ENCODE results near the gene DSE.

DSE gene

GRCh38 chr6:116463301-116463700 lies 92.6 kb downstream of the DSE start:
- no peak for TF ChIP-seq EZH2phosphoT487 (conservative IDR thresholded peaks at IDR 0.05; ENCODE audit: low read length)
- TF ChIP-seq, protein P1, sequence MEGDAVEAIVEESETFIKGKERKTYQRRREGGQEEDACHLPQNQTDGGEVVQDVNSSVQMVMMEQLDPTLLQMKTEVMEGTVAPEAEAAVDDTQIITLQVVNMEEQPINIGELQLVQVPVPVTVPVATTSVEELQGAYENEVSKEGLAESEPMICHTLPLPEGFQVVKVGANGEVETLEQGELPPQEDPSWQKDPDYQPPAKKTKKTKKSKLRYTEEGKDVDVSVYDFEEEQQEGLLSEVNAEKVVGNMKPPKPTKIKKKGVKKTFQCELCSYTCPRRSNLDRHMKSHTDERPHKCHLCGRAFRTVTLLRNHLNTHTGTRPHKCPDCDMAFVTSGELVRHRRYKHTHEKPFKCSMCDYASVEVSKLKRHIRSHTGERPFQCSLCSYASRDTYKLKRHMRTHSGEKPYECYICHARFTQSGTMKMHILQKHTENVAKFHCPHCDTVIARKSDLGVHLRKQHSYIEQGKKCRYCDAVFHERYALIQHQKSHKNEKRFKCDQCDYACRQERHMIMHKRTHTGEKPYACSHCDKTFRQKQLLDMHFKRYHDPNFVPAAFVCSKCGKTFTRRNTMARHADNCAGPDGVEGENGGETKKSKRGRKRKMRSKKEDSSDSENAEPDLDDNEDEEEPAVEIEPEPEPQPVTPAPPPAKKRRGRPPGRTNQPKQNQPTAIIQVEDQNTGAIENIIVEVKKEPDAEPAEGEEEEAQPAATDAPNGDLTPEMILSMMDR (IDR thresholded peaks at IDR 0.05; ENCODE audit: insufficient read depth, low read length, poor library complexity, severe bottlenecking), result no peak
- H3F3A ChIP-seq (ENCODE audit: insufficient read depth), result no peaks in the 10 kb centered on the region
- H3K27me3 ChIP-seq (ENCODE audit: low read length), result no peaks in the 10 kb centered on the region
- no peak overlapping the region for H3K4me3 ChIP-seq (ENCODE audit: insufficient read depth, low read length, poor library complexity, severe bottlenecking)
- H2AFZ ChIP-seq (ENCODE audit: low read depth, low read length, severe bottlenecking), result no peak overlapping the region
- H4K20me1 ChIP-seq (ENCODE audit: low read depth, low read length), result no peaks in the 10 kb centered on the region
- no peaks in the 10 kb centered on the region for H3K9me3 ChIP-seq (ENCODE audit: insufficient read depth, low read length)
- H3K9ac ChIP-seq (ENCODE audit: low read length), result no peak overlapping the region
- no peaks in the 10 kb centered on the region for H3K79me2 ChIP-seq (ENCODE audit: insufficient read depth, low read length)
- no peak overlapping the region for H3K27ac ChIP-seq (ENCODE audit: low read depth, low read length)
- H3K4me2 ChIP-seq (ENCODE audit: low read depth, low read length, poor library complexity, severe bottlenecking), result no peak overlapping the region
- no peaks in the 10 kb centered on the region for H3K36me3 ChIP-seq (ENCODE audit: low read length)
- H3K9me2 ChIP-seq (replicated peaks; ENCODE audit: insufficient read depth, low read length), result no peaks in the 10 kb centered on the region

DNA sequence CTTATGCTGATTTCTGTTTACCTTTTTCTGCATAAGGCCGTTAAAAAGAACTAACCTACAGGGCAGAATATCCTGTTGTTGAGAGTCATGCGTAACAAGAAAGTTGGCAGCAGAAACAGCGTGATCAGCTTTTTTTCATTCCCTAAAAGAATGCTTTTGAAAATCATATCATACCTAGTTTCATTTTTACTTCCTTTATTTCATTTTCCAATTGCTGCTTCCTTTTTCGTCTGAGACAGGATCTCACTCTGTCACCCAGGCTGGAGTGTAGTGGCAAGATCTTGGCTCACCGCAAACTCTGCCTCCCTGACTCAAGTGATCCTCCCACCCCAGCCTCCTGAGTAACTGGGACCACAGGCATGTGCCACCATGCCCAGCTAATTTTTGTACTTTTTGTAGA lies 94.5 kb downstream of the DSE start:
- Histone ChIP-seq H3K4me2 (ENCODE audit: low read depth, low read length, poor library complexity, severe bottlenecking) (no peak overlapping the region), H3K36me3 (ENCODE audit: low read length) (no peaks in the 10 kb centered on the region), H3K4me3 (ENCODE audit: insufficient read depth, low read length, poor library complexity, severe bottlenecking) (no peak overlapping the region), H3K79me2 (ENCODE audit: insufficient read depth, low read length) (no peaks in the 10 kb centered on the region), H3K9me3 (ENCODE audit: insufficient read depth, low read length) (no peaks in the 10 kb centered on the region), H2AFZ (ENCODE audit: low read depth, low read length, severe bottlenecking) (no peak overlapping the region), H3K27me3 (ENCODE audit: low read length) (no peaks in the 10 kb centered on the region), H3F3A (ENCODE audit: insufficient read depth) (no peaks in the 10 kb centered on the region), H4K20me1 (ENCODE audit: low read depth, low read length) (no peaks in the 10 kb centered on the region), H3K9ac (ENCODE audit: low read length) (no peak overlapping the region), H3K9me2 (replicated peaks; ENCODE audit: insufficient read depth, low read length) (no peaks in the 10 kb centered on the region), H3K27ac (ENCODE audit: low read depth, low read length) (no peak overlapping the region)
- TF ChIP-seq, protein P1 (IDR thresholded peaks at IDR 0.05; ENCODE audit: insufficient read depth, low read length, poor library complexity, severe bottlenecking), result no peak
- no peak for TF ChIP-seq EZH2phosphoT487 (conservative IDR thresholded peaks at IDR 0.05; ENCODE audit: low read length)

- H4K20me1 ChIP-seq (ENCODE audit: low read depth, low read length), result no peaks in the 10 kb centered on the region
- H3K79me2 ChIP-seq (ENCODE audit: insufficient read depth, low read length), result no peaks in the 10 kb centered on the region
- no peaks in the 10 kb centered on the region for H3K9me2 ChIP-seq (replicated peaks; ENCODE audit: insufficient read depth, low read length)
- no peak overlapping the region for H3K4me2 ChIP-seq (ENCODE audit: low read depth, low read length, poor library complexity, severe bottlenecking)
- H3K9me3 ChIP-seq (ENCODE audit: insufficient read depth, low read length), result no peaks in the 10 kb centered on the region
- H3K27ac ChIP-seq (ENCODE audit: low read depth, low read length), result no peak overlapping the region
- no peaks in the 10 kb centered on the region for H3K36me3 ChIP-seq (ENCODE audit: low read length)
- H3F3A ChIP-seq (ENCODE audit: insufficient read depth), result no peaks in the 10 kb centered on the region
- TF ChIP-seq, protein P1 (IDR thresholded peaks at IDR 0.05; ENCODE audit: insufficient read depth, low read length, poor library complexity, severe bottlenecking), result no peak
- no peak for TF ChIP-seq EZH2phosphoT487 (conservative IDR thresholded peaks at IDR 0.05; ENCODE audit: low read length)
- H3K9ac ChIP-seq (ENCODE audit: low read length), result no peak overlapping the region
- no peak overlapping the region for H3K4me3 ChIP-seq (ENCODE audit: insufficient read depth, low read length, poor library complexity, severe bottlenecking)
- no peak overlapping the region for H2AFZ ChIP-seq (ENCODE audit: low read depth, low read length, severe bottlenecking)
- H3K27me3 ChIP-seq (ENCODE audit: low read length), result no peaks in the 10 kb centered on the region
These were observed 96.3 kb downstream of the DSE start for GRCh38 chr6:116467096-116467495.
